Ectodermal cell (in vitro differentiated cells): ENCODE measurements around the gene ADAMTS8.

ENCODE experiments used
- H3K27ac ChIP-seq: 2 replicates; pipeline ENCODE4 v1.7.0; 2013; ENCODE audit warnings: mild to moderate bottlenecking, low read depth, low read length; ENCODE audit not compliant: insufficient read depth, poor library complexity, severe bottlenecking
- H3K27me3 ChIP-seq: 2 replicates; pipeline ENCODE4 v1.7.0; 2013; ENCODE audit warnings: mild to moderate bottlenecking, low read length; ENCODE audit not compliant: insufficient read depth, control insufficient read depth, poor library complexity, severe bottlenecking
- H3K36me3 ChIP-seq: one replicate; pipeline ENCODE4 v1.7.0; 2013; ENCODE audit warnings: low read length; ENCODE audit not compliant: control insufficient read depth, insufficient read depth
- H3K4me1 ChIP-seq: one replicate; pipeline ENCODE4 v1.7.0; 2013; ENCODE audit warnings: low read length; ENCODE audit not compliant: control insufficient read depth, insufficient read depth
- H3K4me3 ChIP-seq: 2 replicates; pipeline ENCODE4 v1.7.0; 2013; ENCODE audit warnings: low read depth, low read length, control low read depth; ENCODE audit not compliant: insufficient read depth
- H3K9me3 ChIP-seq: 2 replicates; pipeline ENCODE4 v1.7.0; 2013; ENCODE audit warnings: mild to moderate bottlenecking, low read length, moderate library complexity; ENCODE audit not compliant: control insufficient read depth
- WGBS, 2 experiments: methylation state at CpG; one replicate each; pipeline ENCODE4 v1.1.7; 2013; ENCODE audit warnings: missing lambda C conversion rate in 2 of 2; 5-methylcytosine and 5-hydroxymethylcytosine counted together

The ADAMTS8 gene

DNA sequence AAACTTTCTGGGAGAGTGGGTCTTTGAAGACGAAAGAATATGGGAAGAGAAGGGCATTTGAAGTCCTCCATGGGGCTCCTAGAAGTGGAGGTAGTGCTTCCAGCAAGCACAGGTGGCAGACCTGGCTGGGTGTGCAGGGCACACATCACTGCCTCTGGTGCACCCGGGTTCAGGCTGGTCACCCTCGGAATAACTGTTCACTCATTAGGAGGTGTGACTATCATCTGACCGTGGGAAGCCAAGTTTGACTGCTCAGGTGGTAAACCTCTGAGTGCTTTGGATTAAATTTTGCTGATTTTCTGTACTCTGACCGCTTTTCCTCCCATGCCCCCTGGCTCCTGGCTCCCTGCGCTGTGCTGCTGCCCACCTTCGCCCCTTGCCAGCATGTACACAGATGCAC, 31.1 kb upstream of the ADAMTS8 start:
- Histone ChIP-seq H3K4me3 (no peak overlapping the region), H3K36me3 (no peaks in the 10 kb centered on the region), H3K9me3 (no peaks in the 10 kb centered on the region), H3K4me1 (no peaks in the 10 kb centered on the region), H3K27me3 (peaks cover 21% of the 10 kb centered on the region), H3K27ac (no peak overlapping the region)
- 95% methylated on average over 7 of the region's 7 CpGs for WGBS, 2 experiments

DNA sequence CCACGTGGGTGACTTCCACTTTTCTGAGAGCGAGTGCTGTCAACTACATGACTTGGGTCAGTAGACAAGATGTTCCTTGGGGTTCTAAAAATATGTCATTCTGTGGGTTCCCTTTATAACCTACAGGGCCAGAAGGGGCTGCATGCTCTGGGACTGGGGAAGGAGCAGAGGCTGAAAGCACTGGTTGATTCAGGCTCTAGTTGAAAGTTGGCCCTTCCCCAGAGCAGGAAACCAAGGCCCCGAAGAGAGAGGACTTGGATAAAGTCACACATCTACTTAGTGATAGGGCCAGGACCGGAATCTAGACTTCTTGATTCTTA, 30.0 kb upstream of the ADAMTS8 start:
- WGBS, 2 experiments = 89 to 90% methylated on average over 4 of the region's 4 CpGs
- peaks cover 33% of the 10 kb centered on the region for H3K27me3 ChIP-seq
- no peaks in the 10 kb centered on the region for H3K36me3 ChIP-seq
- H3K9me3 ChIP-seq = no peaks in the 10 kb centered on the region
- H3K4me3 ChIP-seq = no peak overlapping the region
- H3K27ac ChIP-seq = no peak overlapping the region
- no peaks in the 10 kb centered on the region for H3K4me1 ChIP-seq

DNA sequence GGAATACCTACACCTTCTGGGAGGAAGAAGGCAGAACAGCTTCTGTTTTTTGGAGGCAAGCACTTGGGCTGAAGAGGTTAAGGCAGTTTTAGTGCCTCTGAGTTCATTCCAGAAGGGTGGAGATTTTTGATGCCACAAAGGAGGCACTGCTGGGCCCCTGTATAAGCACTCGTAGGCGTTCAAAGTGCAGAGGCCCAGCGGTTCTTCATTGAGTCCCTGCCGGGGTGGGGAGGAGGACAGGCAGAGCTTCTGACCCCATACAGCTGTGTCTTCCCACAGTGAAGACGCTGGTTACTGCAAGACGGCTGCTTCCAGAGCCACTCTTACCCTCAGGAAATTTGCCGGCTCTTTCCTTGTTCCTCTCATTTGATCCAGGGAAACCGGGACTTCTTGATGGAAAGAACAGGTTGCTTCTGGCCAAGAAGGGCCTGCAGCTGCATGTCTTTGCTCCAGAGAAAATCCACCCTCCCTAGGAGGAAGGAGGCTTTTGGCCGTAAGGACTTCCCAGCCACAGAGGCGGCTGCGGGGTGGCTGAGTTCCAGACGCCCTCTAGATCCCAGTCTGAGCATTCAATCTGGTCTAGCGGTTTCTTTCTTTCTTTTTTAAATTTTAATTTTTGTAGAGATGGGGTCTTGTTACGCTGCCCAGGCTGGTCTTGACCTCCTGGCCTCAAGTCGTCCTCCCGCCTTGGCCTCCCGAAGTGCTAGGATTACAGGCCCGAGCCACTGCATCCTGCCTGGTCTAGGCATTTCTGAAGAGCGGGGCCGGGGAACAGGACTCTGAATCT, 29.4 kb upstream of the ADAMTS8 start:
- Histone ChIP-seq H3K27me3 (peaks cover 39% of the 10 kb centered on the region), H3K4me3 (no peak overlapping the region), H3K4me1 (no peaks in the 10 kb centered on the region), H3K36me3 (no peaks in the 10 kb centered on the region), H3K9me3 (no peaks in the 10 kb centered on the region), H3K27ac (no peak overlapping the region)
- 85 to 91% methylated on average over 20 of the region's 20 CpGs for WGBS, 2 experiments

- H3K27ac ChIP-seq = no peak overlapping the region
- H3K4me1 ChIP-seq = no peaks in the 10 kb centered on the region
- no peaks in the 10 kb centered on the region for H3K36me3 ChIP-seq
- no peak overlapping the region for H3K4me3 ChIP-seq
- 94 to 95% methylated on average over 3 of the region's 3 CpGs for WGBS, 2 experiments
- H3K27me3 ChIP-seq = peaks cover 54% of the 10 kb centered on the region
- H3K9me3 ChIP-seq = no peaks in the 10 kb centered on the region
Observed at GRCh38 chr11:130456286-130456685, 27.9 kb upstream of the ADAMTS8 start.

DNA sequence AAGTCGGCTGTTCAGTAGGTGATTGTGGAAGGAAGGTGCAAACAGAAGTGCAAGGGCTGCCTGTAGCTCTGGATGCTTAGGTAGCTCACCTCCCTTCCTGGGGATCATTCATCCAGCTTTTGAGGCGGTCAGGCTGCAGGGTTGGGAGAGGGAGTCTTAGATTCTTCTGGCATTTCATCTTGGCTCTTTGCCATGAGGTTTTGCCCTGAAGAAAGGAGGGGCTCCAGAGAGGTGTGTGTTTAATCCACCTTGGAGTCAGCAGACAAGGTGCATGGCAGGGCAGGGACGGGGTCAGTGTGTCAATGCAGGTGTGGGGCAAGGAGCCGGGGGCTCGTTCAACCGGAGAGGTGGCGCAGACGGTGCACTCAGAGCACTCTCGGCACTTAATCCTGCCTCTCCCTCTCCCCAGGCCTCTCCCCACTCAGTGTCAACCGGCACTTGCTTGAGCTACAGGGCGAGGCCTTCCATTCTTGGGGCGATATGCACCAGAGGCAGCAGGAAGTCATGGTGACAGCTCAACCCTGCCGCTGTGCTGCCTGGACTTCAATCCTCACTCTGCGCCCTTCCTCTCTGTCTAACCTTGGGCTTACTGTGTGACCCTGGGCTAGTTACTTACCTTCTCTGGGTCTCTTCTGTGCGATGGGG, 27.2 kb upstream of the ADAMTS8 start:
- 86 to 87% methylated on average over 15 of the region's 15 CpGs for WGBS, 2 experiments
- H3K4me1 ChIP-seq = no peaks in the 10 kb centered on the region
- no peak overlapping the region for H3K27ac ChIP-seq

DNA sequence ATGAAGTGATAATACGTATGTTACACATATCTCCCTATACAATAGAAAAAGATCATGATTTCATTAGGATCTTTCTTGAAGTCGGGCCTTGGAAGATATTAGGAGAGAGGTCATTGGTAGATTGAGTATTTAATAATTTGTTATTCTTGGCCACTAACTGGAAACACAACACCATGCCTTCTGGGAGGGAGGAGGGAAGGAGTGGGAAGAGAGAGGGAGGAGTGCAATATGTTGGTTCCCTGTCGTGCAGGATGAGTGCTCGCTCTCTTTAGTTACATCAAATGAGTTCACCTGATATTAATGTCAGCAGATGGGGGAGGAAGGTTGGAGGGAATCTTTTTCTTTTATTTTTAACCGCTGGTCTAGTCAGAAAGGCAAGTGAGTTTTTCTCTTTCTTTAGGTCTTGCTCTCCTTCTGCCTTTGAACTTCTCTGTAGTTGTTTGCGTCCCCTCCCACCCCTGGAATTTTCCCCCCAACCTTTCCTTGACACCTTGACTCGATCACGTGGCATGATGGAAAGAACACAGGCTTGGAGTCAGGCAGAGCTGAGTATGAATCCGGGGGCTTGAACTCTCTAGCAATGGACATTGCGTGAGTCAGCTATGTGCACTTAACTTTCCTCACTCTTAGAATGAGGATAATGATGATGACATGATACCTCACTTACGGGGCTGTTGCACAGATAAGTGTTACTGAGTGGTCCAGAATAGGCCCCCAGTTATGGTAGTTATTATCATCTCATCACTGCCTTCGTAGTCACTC, 26.3 kb upstream of the ADAMTS8 start:
- Histone ChIP-seq H3K4me3 (no peak overlapping the region), H3K4me1 (peaks cover 5% of the 10 kb centered on the region), H3K9me3 (no peaks in the 10 kb centered on the region), H3K27ac (no peak overlapping the region), H3K27me3 (peaks cover 70% of the 10 kb centered on the region), H3K36me3 (no peaks in the 10 kb centered on the region)
- 76 to 78% methylated on average over 11 of the region's 12 CpGs for WGBS, 2 experiments

More for the DNA sequence above, 27.2 kb upstream of the ADAMTS8 start:
- Histone ChIP-seq H3K4me3 (no peak overlapping the region), H3K27me3 (peaks cover 61% of the 10 kb centered on the region), H3K36me3 (no peaks in the 10 kb centered on the region), H3K9me3 (no peaks in the 10 kb centered on the region)

- no peaks in the 10 kb centered on the region for H3K9me3 ChIP-seq
- H3K27ac ChIP-seq = no peak overlapping the region
- peaks cover 87% of the 10 kb centered on the region for H3K27me3 ChIP-seq
- H3K4me1 ChIP-seq = peaks cover 10% of the 10 kb centered on the region
- no peaks in the 10 kb centered on the region for H3K36me3 ChIP-seq
- no peak overlapping the region for H3K4me3 ChIP-seq
- 52 to 60% methylated on average over 5 to 6 of the region's 6 CpGs for WGBS, 2 experiments
Observed at GRCh38 chr11:130452940-130453339, 24.5 kb upstream of the ADAMTS8 start.

DNA sequence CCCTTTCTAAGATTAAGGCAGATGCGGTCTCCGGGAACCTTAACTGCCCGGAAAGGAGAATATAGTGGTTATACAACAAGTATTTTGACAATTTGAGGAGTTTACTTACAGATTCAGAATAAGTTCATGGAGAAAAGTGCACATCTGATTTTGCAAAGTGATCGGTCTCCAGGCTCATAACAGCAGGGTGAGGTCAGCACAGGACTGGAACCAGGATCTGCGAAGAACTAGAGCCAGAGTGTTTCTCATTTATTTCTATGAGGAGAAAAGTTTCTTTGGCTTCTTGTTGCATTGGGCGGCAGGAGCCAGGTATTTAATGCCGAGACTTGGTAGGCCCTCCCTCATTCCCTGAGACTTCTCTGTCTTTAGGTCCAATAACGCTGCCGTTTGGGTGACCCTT, 23.8 kb upstream of the ADAMTS8 start:
- WGBS, 2 experiments = 93 to 95% methylated on average over 8 to 9 of the region's 9 CpGs
- H3K27me3 ChIP-seq = peaks cover 95% of the 10 kb centered on the region
- H3K36me3 ChIP-seq = no peaks in the 10 kb centered on the region
- peaks cover 10% of the 10 kb centered on the region for H3K4me1 ChIP-seq
- H3K9me3 ChIP-seq = no peaks in the 10 kb centered on the region
- no peak overlapping the region for H3K4me3 ChIP-seq
- H3K27ac ChIP-seq = no peak overlapping the region

DNA sequence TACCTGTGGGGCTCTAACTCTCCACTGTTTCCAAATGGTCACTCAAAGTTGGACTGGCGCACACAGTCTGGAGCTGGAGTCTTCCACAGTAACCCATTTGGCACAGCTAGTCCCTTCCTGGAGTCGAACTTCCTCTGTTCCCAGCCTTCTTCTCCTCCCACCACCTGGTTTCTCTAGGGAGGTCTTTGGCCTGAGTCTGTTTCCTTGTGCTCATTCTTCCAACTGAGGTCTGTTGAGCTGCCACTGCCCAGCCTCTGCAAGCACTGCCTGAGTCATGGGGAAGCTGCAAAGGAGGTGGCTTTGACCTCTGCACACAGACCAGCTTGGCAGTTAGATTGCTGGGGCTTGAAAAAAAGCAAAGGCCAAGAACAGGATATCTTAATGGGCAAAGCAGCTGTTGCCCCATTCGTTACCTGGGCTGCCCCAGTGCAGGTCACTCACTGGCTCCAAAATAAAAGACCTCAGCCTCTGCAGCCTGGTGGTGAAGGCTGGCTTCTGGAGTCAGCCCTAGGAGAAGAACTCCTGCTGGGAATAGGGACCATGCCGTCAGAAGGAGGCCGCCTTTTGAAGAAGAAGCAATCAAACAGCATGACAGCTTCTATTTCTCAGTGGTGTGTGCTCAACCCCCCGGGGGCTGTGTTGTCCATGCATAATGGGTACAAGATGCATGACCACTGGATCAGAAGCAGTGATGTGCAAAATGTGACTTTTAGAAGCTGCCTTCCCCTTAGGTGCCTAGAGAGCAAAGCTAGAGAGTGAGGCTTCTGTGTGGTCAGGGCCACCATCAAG, 23.0 kb upstream of the ADAMTS8 start:
- Histone ChIP-seq H3K27me3 (peaks cover 99% of the 10 kb centered on the region), H3K27ac (no peak overlapping the region), H3K36me3 (no peaks in the 10 kb centered on the region), H3K4me3 (no peak overlapping the region), H3K4me1 (peaks cover 10% of the 10 kb centered on the region), H3K9me3 (no peaks in the 10 kb centered on the region)
- 55 to 62% methylated on average over 6 of the region's 6 CpGs for WGBS, 2 experiments
